HCT116 (cell line): ENCODE results near the gene CACNB2. TPM values are rescaled to one million over a fixed set of nuclear protein-coding genes. Genes with fewer than 3 reads are reported as not detected.

Experiments
- ATAC-seq: fragments of 200-7000 bp; cut with Tn5 transposase; 2 replicates; pipeline ENCODE4 v1.9.1; 2020; ENCODE audit warnings: mild to moderate bottlenecking, moderate library complexity
- BruUV-seq: library from RNA; stranded (reverse); fragments of 400-500 nt; replicated peaks from 2 replicates; lab custom pipeline; 2021; lab: Mats Ljungman, UMichigan
- CTCF ChIA-PET: fragments of 300-600 bp; sonication (Branson Sonifier 250); formaldehyde crosslinking; loops from one replicate; lab custom pipeline; 2021; ENCODE audit warnings: antibody characterized with exemption; lab: Charles Lee
- POLR2A ChIA-PET: fragments of 300-600, 350-600 bp; sonication (Branson Sonifier 250); formaldehyde crosslinking; loops from one replicate; lab custom pipeline; 2021; ENCODE audit warnings: antibody characterized with exemption; lab: Charles Lee
- RAD21 ChIA-PET, 2 experiments: fragments of 300-600 bp; sonication (Branson Sonifier 250); formaldehyde crosslinking; loops; one replicate each; lab custom pipeline; 2023; ENCODE audit warnings: low total read pairs in 2 of 2; ENCODE audit not compliant: uncharacterized antibody in 2 of 2, unreplicated experiment in 2 of 2, low non-redundant PET in 1 of 2; lab: Charles Lee
- DNase-seq: peaks from one replicate; pipeline ENCODE4 v3.0.0-alpha.2; 2010; ENCODE audit warnings: low read depth, low spot score
- H2AFZ ChIP-seq: fragments of 200-600 bp; shearing (Covaris generic), sonication (generic); 2 replicates; pipeline ENCODE4 v1.6.1; 2017; ENCODE audit warnings: low read depth, mixed run types, mixed read lengths, antibody characterized with exemption, low read length; ENCODE audit not compliant: poor library complexity, severe bottlenecking
- H3K27ac ChIP-seq: 2 replicates; pipeline ENCODE4 v1.5.1; 2012; ENCODE audit warnings: low read depth, low read length
- H3K27me3 ChIP-seq: fragments of 200-600 bp; sonication (generic); 2 replicates; pipeline ENCODE4 v1.6.1; 2016; ENCODE audit warnings: mixed run types, low read length, mixed read lengths; ENCODE audit not compliant: insufficient read depth
- H3K36me3 ChIP-seq, 2 experiments: fragments of 200-500 bp in 1 of 2; fragments of 200-600 bp in 1 of 2; sonication (Bioruptor generic) in 1 of 2; sonication (generic) in 1 of 2; 2 replicates each; pipeline versions ENCODE4 v1.5.1 to v1.6.1; 2014 to 2016; ENCODE audit warnings: low read length in 2 of 2, inconsistent platforms in 1 of 2, mixed read lengths in 1 of 2, mixed run types in 1 of 2; ENCODE audit not compliant: insufficient read depth in 2 of 2, control insufficient read depth in 1 of 2
- H3K4me1 ChIP-seq, 2 experiments: fragments of 200-600 bp in 1 of 2; sonication (generic) in 1 of 2; 2 replicates each; pipeline versions ENCODE4 v1.5.1 to v1.6.1; 2012 to 2017; ENCODE audit warnings: low read length in 2 of 2, inconsistent platforms in 1 of 2, mild to moderate bottlenecking in 1 of 2, mixed read lengths in 1 of 2, mixed run types in 1 of 2, moderate library complexity in 1 of 2; ENCODE audit not compliant: insufficient read depth in 2 of 2, control insufficient read depth in 1 of 2
- H3K4me2 ChIP-seq: fragments of 200-600 bp; sonication (generic); 2 replicates; pipeline ENCODE4 v1.6.1; 2017; ENCODE audit warnings: mixed run types, low read length, mixed read lengths
- H3K4me3 ChIP-seq, 2 experiments: fragments of 200-600 bp in 1 of 2; sonication (generic) in 1 of 2; replicated peaks in 1 of 2; 2 replicates each; pipeline ENCODE4 v1.5.1; 2011 to 2016; ENCODE audit warnings: low read length in 2 of 2, control low read depth in 1 of 2, low read depth in 1 of 2, mild to moderate bottlenecking in 1 of 2, mixed read lengths in 1 of 2, mixed run types in 1 of 2
- H3K79me2 ChIP-seq: fragments of 200-600 bp; sonication (generic); 2 replicates; pipeline ENCODE4 v1.6.1; 2017; ENCODE audit warnings: mild to moderate bottlenecking, mixed run types, low read length, moderate library complexity, mixed read lengths; ENCODE audit not compliant: insufficient read depth
- H3K9ac ChIP-seq: fragments of 200-600 bp; sonication (generic); 2 replicates; pipeline ENCODE4 v1.6.1; 2016; ENCODE audit warnings: low read length, mixed read lengths
- H3K9me2 ChIP-seq: fragments of 200-600 bp; sonication (generic), shearing (Covaris generic); 2 replicates; pipeline ENCODE4 v1.6.1; 2017; ENCODE audit warnings: mixed run types, mild to moderate bottlenecking, moderate library complexity; ENCODE audit not compliant: insufficient read depth
- H3K9me3 ChIP-seq, 2 experiments: fragments of 200-500 bp in 1 of 2; fragments of 200-600 bp in 1 of 2; sonication (Bioruptor generic) in 1 of 2; sonication (generic) in 1 of 2; 2 replicates each; pipeline ENCODE4 v1.6.1; 2014 to 2017; ENCODE audit warnings: low read length in 2 of 2, mixed read lengths in 2 of 2, inconsistent platforms in 1 of 2, low read depth in 1 of 2, mild to moderate bottlenecking in 1 of 2, mixed run types in 1 of 2, moderate library complexity in 1 of 2; ENCODE audit not compliant: control insufficient read depth in 1 of 2, insufficient read depth in 1 of 2
- H4K20me1 ChIP-seq: fragments of 200-600 bp; sonication (generic), shearing (Covaris generic); 2 replicates; pipeline ENCODE4 v1.6.1; 2017; ENCODE audit warnings: mixed run types, mild to moderate bottlenecking, moderate library complexity; ENCODE audit not compliant: insufficient read depth
- CBX3 ChIP-seq: IDR thresholded peaks from 2 replicates; pipeline ENCODE4 v1.6.1; 2012; ENCODE audit warnings: low read depth
- EZH2 ChIP-seq: fragments of 200-600 bp; sonication (generic); IDR thresholded peaks from 2 replicates; pipeline ENCODE4 v1.6.1; 2017; ENCODE audit warnings: antibody characterized with exemption, mixed run types
- FOSL1 ChIP-seq: IDR thresholded peaks from 2 replicates; pipeline ENCODE4 v1.6.1; 2012; ENCODE audit warnings: low read depth
- RAD21 ChIP-seq: IDR thresholded peaks from 2 replicates; pipeline ENCODE4 v1.6.1; 2012; ENCODE audit warnings: low read depth, mild to moderate bottlenecking
- SRF ChIP-seq: IDR thresholded peaks from 2 replicates; pipeline ENCODE4 v1.6.1; 2012; ENCODE audit warnings: low read depth
- TCF7L2 ChIP-seq: IDR thresholded peaks from 2 replicates; pipeline ENCODE4 v1.7.0; 2011; ENCODE audit warnings: borderline replicate concordance, inconsistent platforms; ENCODE audit not compliant: insufficient read depth, insufficient read length; ENCODE audit errors: extremely low read depth
- YY1 ChIP-seq: IDR thresholded peaks from 2 replicates; pipeline ENCODE4 v1.6.1; 2011; ENCODE audit warnings: low read length, low read depth, moderate library complexity, mild to moderate bottlenecking; ENCODE audit not compliant: insufficient replicate concordance; ENCODE audit errors: extremely low read depth
- ZBTB33 ChIP-seq: IDR thresholded peaks from 2 replicates; pipeline ENCODE4 v1.6.1; 2011; ENCODE audit warnings: mild to moderate bottlenecking, low read length, moderate library complexity; ENCODE audit not compliant: insufficient replicate concordance; ENCODE audit errors: extremely low read depth
- ZNF274 ChIP-seq: fragments of 200-500 bp; sonication (Bioruptor generic); IDR thresholded peaks from 2 replicates; pipeline ENCODE4 v1.6.1; 2014; ENCODE audit warnings: mild to moderate bottlenecking, low read depth, low read length, inconsistent platforms
- intact Hi-C: fragments of 100-400 bp; cut with micrococcal nuclease; formaldehyde crosslinking; loops from 2 replicates; pipeline ENCODE4 v1.10.0; 2022
- total RNA-seq: library from RNA; stranded (reverse); gene quantifications from one replicate; pipeline ENCODE4 v1.2.1, GENCODE V29; 2021; ENCODE audit not compliant: unreplicated experiment

The CACNB2 gene
- total RNA-seq, 1 experiment from 2014 or later = 0.71 TPM

- Histone ChIP-seq H3K4me1 (no peaks in the 10 kb centered on the region), H3K27ac (no peak overlapping the region), H3K9me3 (no peaks in the 10 kb centered on the region), H3K27me3 (no peaks in the 10 kb centered on the region), H3K9ac (no peak overlapping the region), H3K79me2 (no peaks in the 10 kb centered on the region), H3K4me3 (no peak overlapping the region), H2AFZ (no peak overlapping the region), H3K9me2 (no peaks in the 10 kb centered on the region), H3K36me3 (no peaks in the 10 kb centered on the region), H3K4me2 (no peak overlapping the region), H4K20me1 (no peaks in the 10 kb centered on the region)
- no peak for ATAC-seq
- intact Hi-C loops = no loop called here
- DNase-seq = no peak
- ChIA-PET RAD21 (no interaction called here), POLR2A (no interaction called here), CTCF (no interaction called here)
- BruUV-seq = no TSS peak
- no peak for TF ChIP-seq CBX3
- no peak for TF ChIP-seq YY1
- TF ChIP-seq FOSL1 = no peak
- TF ChIP-seq SRF = no peak
- TF ChIP-seq RAD21 = no peak
- no peak for TF ChIP-seq ZBTB33
- TF ChIP-seq TCF7L2 = no peak
- TF ChIP-seq ZNF274 = no peak
- no peak for TF ChIP-seq EZH2
Measured at GRCh38 chr10:18159557-18159956, 19.3 kb downstream of the CACNB2 start.
